Stimulated activated naive CD4-positive, alpha-beta T cell treated with Interleukin-2 at 50 U/mL for 16 hours (primary cell): Measurements from ENCODE around the gene GRID2.
"Not testable (repeated sequence)": the region's sequence is repeated elsewhere in the genome, so short reads cannot be mapped to it uniquely, and the experiment has no call there.

Experiments used
- DNase-seq: peaks from one replicate; lab custom pipeline; 2025; lab: John Stamatoyannopoulos, UW

The GRID2 gene

DNA sequence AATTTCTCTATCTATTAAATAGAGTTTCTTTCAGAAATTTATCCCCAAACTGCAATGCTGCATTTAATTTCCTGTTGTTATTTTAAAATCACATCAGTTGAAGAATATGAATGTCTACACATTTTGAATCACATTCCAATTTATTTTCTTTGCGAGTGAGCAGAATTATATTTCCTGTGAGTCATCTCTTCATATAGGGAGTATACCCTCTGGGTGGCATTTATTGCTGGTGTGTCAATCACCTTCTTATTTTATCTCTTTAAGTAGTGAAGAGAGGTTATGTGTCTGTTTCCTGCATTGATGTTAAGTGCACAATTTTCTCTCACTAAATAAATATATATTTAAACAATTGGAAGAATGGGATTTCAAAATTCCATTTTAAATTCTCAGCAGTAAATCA is 1013.8 kb downstream of the GRID2 start:
- DNase-seq, result no peak

DNA sequence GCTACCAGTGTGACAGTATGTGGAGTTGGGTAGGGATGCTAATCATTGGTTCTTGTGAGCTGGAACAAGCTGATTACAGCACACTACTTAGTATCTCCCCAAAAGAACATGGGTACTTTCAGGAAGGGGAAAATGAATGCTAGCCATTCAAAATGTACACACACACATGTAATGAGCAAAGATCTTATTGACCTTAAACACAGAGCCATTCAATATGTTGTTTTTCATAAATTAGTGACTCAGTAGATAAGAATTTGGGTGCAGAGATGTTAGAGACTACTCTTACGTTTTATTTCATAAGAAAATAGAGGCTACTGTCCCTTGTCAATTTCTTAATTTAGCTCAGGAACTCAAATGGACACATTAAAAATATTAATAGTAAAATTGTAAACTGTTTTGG is 1015.3 kb downstream of the GRID2 start:
- no peak for DNase-seq

- DNase-seq, result no peak
Observed at GRCh38 chr4:93320356-93320755, 1016.6 kb downstream of the GRID2 start.

DNA sequence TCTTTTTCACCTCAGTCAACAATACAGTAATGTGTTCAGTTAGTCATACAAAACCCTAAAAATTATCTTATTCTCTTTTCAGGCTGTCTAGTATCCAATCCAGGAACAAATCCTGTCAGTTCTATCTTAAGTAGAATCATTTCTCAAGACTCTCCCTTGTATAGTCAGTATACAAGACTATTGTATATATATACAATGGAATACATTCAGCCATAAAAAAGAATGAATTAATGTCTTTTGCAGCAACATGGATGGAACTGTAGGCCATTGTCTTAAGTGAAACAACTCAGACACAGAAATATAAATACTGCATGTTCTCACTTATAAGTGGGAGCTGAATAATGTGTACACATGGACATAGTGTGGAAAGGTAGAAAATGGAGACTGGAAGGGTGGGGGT is 1023.6 kb downstream of the GRID2 start:
- no peak for DNase-seq

GRCh38 chr4:93334003-93334402 is 1030.2 kb downstream of the GRID2 start:
- DNase-seq, result no peak

DNA sequence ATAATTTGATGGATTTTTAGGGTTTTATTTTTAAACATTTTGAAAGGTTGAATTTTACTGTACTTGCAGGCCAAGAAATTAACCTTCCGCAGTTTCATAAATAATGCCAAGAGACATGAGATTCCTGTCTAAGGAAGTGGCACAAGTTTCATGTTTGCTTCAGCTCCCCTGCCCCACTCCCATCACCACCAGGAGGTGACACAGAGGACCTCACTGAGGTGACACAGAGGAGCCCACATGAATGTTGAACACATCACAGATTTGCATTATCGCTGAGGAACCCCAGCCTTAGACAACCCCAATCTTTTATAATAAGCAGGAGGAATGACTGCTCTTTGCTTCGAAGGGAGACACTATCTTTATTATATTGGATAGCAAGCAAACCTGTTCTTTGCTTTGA is 1033.4 kb downstream of the GRID2 start:
- no peak for DNase-seq

- DNase-seq, result no peak
Observed at GRCh38 chr4:93342738-93343137, 1039.0 kb downstream of the GRID2 start.

GRCh38 chr4:93346840-93347239 is 1043.1 kb downstream of the GRID2 start:
- no peak for DNase-seq

DNA sequence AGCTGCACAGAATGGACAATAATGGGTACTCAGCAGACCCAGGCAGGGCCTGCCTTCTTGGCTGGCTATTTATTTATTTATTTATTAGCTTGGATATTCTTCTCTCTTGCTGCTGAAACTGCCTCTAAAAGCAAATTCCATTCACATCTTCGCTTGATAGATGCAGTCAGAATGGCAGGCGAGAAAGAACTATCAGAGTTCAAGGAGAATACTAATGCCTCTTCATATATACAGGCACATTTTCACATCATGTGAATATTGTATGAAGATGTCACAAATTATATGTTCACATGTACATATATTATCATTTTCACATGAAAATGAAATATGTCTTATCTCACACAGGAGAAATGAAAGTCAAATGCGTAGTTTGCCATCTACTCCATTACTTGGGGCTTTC is 1045.1 kb downstream of the GRID2 start:
- no peak for DNase-seq

GRCh38 chr4:93351846-93352245 is 1048.1 kb downstream of the GRID2 start:
- no peak for DNase-seq

GRCh38 chr4:93355411-93355810 is 1051.6 kb downstream of the GRID2 start:
- DNase-seq, result no peak

DNA sequence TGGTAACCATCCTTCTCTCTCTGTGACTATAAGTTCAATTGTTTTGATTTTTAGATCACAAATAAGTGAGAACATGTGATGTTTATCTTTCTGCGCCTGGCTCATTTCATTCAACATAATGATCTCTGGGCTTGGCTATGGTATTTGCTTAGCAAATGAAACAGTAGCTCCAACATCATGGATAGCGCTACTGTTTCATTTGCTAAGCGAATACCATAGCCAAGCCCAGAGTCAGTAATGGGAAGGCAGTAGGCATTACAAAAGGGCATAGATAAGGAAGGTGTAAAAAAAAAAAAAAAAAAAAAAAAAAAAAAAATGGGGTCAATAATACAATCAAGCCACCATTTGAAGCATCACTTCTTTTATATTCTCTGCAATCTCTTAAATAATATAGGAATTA is 1055.8 kb downstream of the GRID2 start:
- no peak for DNase-seq

DNA sequence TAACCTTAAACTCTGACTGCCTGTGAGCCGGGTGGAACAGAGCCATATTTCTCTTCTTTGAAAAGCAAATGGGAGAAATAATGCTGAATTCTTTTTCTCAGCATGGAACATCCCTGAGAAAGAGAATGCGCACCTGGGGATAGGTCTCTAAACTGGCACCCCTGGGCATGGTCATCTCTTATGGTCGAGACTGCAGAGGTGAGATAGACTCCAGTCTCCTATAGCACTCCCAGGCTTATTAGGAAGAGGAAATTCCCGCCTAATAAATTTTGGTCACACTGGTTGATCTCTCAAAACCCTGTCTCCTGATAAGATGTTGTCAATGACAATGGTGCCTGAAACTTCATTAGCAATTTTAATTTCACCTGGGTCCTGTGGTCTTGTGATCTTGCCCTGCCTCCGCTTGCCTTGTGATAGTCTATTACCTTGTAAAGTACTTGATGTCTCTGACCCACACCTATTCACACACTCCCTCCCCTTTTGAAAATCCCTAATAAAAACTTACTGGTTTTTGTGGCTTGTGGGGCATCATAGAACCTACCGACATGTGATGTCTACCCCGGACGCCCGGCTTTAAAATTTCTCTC is 1062.5 kb downstream of the GRID2 start:
- DNase-seq, result not testable (repeated sequence)

GRCh38 chr4:93368968-93369367 is 1065.2 kb downstream of the GRID2 start:
- DNase-seq, result no peak

- no peak for DNase-seq
Observed at GRCh38 chr4:93370256-93370655, 1066.5 kb downstream of the GRID2 start.

GRCh38 chr4:93373893-93374860 is 1070.4 kb downstream of the GRID2 start:
- no peak for DNase-seq

- DNase-seq, result no peak
Observed at GRCh38 chr4:93384241-93384640, 1080.5 kb downstream of the GRID2 start.

DNA sequence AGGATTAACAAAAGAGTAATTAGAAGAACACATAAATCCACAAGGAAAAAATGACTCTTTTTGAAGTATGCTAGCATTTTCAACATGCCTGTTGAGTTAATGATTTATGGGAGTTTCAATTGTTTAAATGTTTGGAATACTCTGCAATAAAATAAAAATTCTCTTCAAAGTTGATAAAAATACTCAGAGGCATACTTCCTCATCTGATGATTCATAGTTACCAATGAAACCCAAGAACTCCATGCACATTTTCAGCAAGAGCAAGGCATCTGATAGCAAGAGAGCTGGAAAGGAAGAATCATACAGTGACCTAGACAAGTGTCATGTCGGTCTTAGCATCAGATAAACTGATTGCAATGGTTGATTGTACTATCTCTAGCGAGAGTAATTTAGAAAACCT is 1081.1 kb downstream of the GRID2 start:
- no peak for DNase-seq

GRCh38 chr4:93394545-93395081 is 1090.8 kb downstream of the GRID2 start:
- DNase-seq, result no peak

DNA sequence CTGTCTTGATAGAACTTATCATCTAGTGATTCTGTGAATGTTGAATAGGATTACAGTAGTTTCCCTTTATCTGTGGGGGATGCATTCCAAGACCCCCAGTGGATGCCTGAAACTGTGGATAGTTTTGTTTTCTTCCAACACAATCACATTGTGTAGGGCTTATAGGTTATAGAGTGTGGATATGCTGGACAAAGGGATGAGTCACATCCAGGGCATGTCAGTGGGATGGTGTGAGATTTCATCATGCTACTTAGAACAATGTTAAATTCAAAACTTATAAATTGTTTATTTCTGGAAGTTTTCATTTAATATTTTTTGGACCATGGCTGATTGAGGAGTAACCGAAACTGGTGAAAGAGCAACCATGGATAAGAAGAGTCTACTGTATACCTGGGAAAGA is 1092.5 kb downstream of the GRID2 start:
- DNase-seq, result no peak

- DNase-seq, result no peak
Observed at GRCh38 chr4:93403571-93403970, 1099.8 kb downstream of the GRID2 start.

- no peak for DNase-seq
Observed at GRCh38 chr4:93407493-93408275, 1103.9 kb downstream of the GRID2 start.
